Adrenal gland (tissue), 19 donors: Measurements from ENCODE around the gene GEMIN4. TPM values are rescaled to one million over a fixed set of nuclear protein-coding genes. Genes with fewer than 3 reads are reported as not detected.
A peak's percentile ranks its signal among the peaks of the same experiment; 100 is the strongest.

Experiments used
- DNase-seq, 7 donors: peaks; one replicate each; pipeline ENCODE4 v3.0.0-alpha.2; 2019 to 2020
- H3K27ac ChIP-seq, 5 donors: fragments of 200-600 bp; sonication (generic) in 4 of 5; 1 replicate in 3 of 5; 2 replicates in 2 of 5; pipeline versions ENCODE4 v1.5.1 to v1.8.0; 2016 to 2020; ENCODE audit warnings: mild to moderate bottlenecking in 1 of 5
- H3K27me3 ChIP-seq: fragments of 200-600 bp; 2 replicates; pipeline ENCODE4 v1.8.0; 2021
- H3K36me3 ChIP-seq, 2 donors: fragments of 200-600 bp; replicated peaks in 1 of 2; 1 replicate in 1 of 2; 2 replicates in 1 of 2; pipeline versions ENCODE4 v1.5.1 to v1.8.0; 2018 to 2022
- H3K4me1 ChIP-seq, 2 donors: fragments of 200-600 bp; replicated peaks in 1 of 2; 1 replicate in 1 of 2; 2 replicates in 1 of 2; pipeline versions ENCODE4 v1.5.1 to v1.8.0; 2018 to 2021
- H3K4me3 ChIP-seq, 4 donors: fragments of 200-600 bp; sonication (generic) in 3 of 4; one replicate each; pipeline ENCODE4 v1.5.1; 2016 to 2018
- H3K9me3 ChIP-seq, 3 donors: fragments of 200-600 bp; sonication (generic) in 1 of 3; replicated peaks in 1 of 3; 1 replicate in 2 of 3; 2 replicates in 1 of 3; pipeline versions ENCODE4 v1.5.1 to v1.8.0; 2016 to 2021
- POLR2A ChIP-seq, 2 donors: fragments of 450-650 bp; IDR thresholded peaks; one replicate each; pipeline ENCODE4 v1.6.1; 2017; ENCODE audit warnings: antibody characterized with exemption in 2 of 2, mild to moderate bottlenecking in 2 of 2, moderate library complexity in 1 of 2
- WGBS, 4 donors: extraction: QIAGEN DNeasy Blood & Tissue Kit in 2 of 4; methylation state at CpG; one replicate each; pipeline versions ENCODE4 v1.1.5 to v1.1.7; 2013 to 2017; 5-methylcytosine and 5-hydroxymethylcytosine counted together
- intact Hi-C, 2 donors: fragments of 100-400 bp; cut with DNase I; formaldehyde crosslinking; loops; one replicate each; pipeline versions ENCODE4 v1.14.1 to v1.15.0; 2022 to 2023
- long read RNA-seq, 10 donors: library from polyadenylated mRNA in 3 of 10; unstranded in 2 of 10; stranded (forward) in 1 of 10; transcript quantifications; one replicate each; pipeline ENCODE4 v2.0.0 and lab custom pipeline, GENCODE V29; 2021 to 2026
- polyA plus RNA-seq, 3 donors: library from polyadenylated mRNA; stranded (reverse); fragments of 200-250 nt in 2 of 3; fragments of 350-450 nt in 1 of 3; fragmentation: Illumina TruSeq in 1 of 3; extraction: RNeasy Lipid Tissue Mini Kit (QIAGEN cat#74804) in 1 of 3; gene quantifications; one replicate each; pipeline ENCODE4 v1.2.3, GENCODE V29; 2013 to 2014
- total RNA-seq, 9 donors: library from RNA; depleted of rRNA in 4 of 9; stranded (reverse); fragments of >200 nt in 4 of 9; fragments of 120-200 nt in 1 of 9; fragmentation: NEBNext Ultra II Directional in 1 of 9; extraction: Animal tissue kit (Norgen Biotek cat#: 25700) in 1 of 9; gene quantifications; one replicate each; pipeline versions ENCODE4 v1.1.0 to v1.2.4, GENCODE V29; 2013 to 2023
- TF ChIP-seq, protein P1 (sequence below), 6 experiments: fragments of 450-650 bp in 4 of 6; fragments of 200-600 bp in 2 of 6; sonication (generic) in 1 of 6; IDR thresholded peaks; 1 replicate in 5 of 6; 2 replicates in 1 of 6; pipeline versions ENCODE4 v1.5.1 to v1.8.0; 2016 to 2021; ENCODE audit warnings: antibody characterized with exemption in 6 of 6, mild to moderate bottlenecking in 2 of 6, moderate library complexity in 1 of 6
- donor health status: healthy with polysubstance abuse.
- donor health status: Bipolar disorder and iron deficiency.
- donor health status: DM: yes; HTN: yes; CAD: no.
- donor health status: DM: no; HTN: no; CAD: no.
- donor health status: DM: no; HTN: no; CAD: no.
- donor health status: DM: yes; HTN: yes; CAD: no.

GEMIN4 gene
- total RNA-seq (10 to 100 TPM in 8 of 9 donors, 1 to 10 TPM in 1; 9.0 to 22.8 (median 14.7) TPM), polyA plus RNA-seq (10 to 100 TPM in 1 of 3 donors, 1 to 10 TPM in 2; 5.3 to 11.9 (median 8.4) TPM)
- long read RNA-seq, donor 1, full-length matches to known transcripts = 10 of 10 reads
- long read RNA-seq, donor 1, partial matches to known transcripts = 0 of 10 reads
- long read RNA-seq, donor 1, other reads (novel, unspliced or antisense) = 0 of 10 reads
- long read RNA-seq, donor 2, full-length matches to known transcripts = 10 of 10 reads
- long read RNA-seq, donor 2, partial matches to known transcripts = 0 of 10 reads
- long read RNA-seq, donor 2, other reads (novel, unspliced or antisense) = 0 of 10 reads
- long read RNA-seq, donor 3, full-length matches to known transcripts = 2 of 2 reads
- long read RNA-seq, donor 3, partial matches to known transcripts = 0 of 2 reads
- long read RNA-seq, donor 3, other reads (novel, unspliced or antisense) = 0 of 2 reads
- long read RNA-seq, donor 4, full-length matches to known transcripts = 5 of 5 reads
- long read RNA-seq, donor 4, partial matches to known transcripts = 0 of 5 reads
- long read RNA-seq, donor 4, other reads (novel, unspliced or antisense) = 0 of 5 reads
- long read RNA-seq, donor 5, full-length matches to known transcripts = 48 of 55 reads
- long read RNA-seq, donor 5, partial matches to known transcripts = 0 of 55 reads
- long read RNA-seq, donor 5, other reads (novel, unspliced or antisense) = 7 of 55 reads
- long read RNA-seq, donor 6, full-length matches to known transcripts = 1 of 1 reads
- long read RNA-seq, donor 6, partial matches to known transcripts = 0 of 1 reads
- long read RNA-seq, donor 6, other reads (novel, unspliced or antisense) = 0 of 1 reads
- long read RNA-seq, donor 7, full-length matches to known transcripts = 1 of 1 reads
- long read RNA-seq, donor 7, partial matches to known transcripts = 0 of 1 reads
- long read RNA-seq, donor 7, other reads (novel, unspliced or antisense) = 0 of 1 reads
- long read RNA-seq, donor 8, full-length matches to known transcripts = 15 of 15 reads
- long read RNA-seq, donor 8, partial matches to known transcripts = 0 of 15 reads
- long read RNA-seq, donor 8, other reads (novel, unspliced or antisense) = 0 of 15 reads
- long read RNA-seq, donor 9, full-length matches to known transcripts = 9 of 9 reads
- long read RNA-seq, donor 9, partial matches to known transcripts = 0 of 9 reads
- long read RNA-seq, donor 9, other reads (novel, unspliced or antisense) = 0 of 9 reads
- long read RNA-seq, donor 10, full-length matches to known transcripts = 4 of 4 reads
- long read RNA-seq, donor 10, partial matches to known transcripts = 0 of 4 reads
- long read RNA-seq, donor 10, other reads (novel, unspliced or antisense) = 0 of 4 reads

DNA sequence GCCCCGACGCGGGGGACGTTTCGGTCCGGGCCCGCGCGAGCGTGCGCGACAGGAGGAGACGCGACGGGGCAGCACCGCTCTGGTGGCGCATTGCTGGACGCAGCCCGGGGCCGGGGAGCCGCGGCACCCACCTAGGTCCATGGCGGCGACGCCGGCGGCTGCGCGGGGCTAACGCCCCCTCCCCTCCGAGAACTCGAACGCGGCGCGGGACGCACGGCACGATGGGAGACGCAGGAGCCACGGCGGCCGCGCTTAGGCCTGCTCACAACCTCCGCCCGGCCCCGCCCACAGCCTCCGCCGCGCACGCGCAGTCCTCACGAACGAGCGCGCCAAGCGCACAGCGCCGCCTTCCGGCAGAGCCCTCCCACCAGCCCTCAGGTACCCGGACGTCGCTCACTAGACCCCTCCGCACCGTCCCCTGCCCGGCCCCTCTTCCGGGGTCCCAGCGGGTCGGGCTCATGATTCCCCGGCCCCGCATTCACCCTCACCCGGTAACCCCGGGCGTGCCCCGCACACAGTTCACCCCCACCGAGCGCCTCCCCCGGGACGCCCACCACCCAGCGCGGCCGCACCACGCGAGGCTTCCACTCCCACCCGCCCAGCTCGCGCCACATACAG is at the start of gene GEMIN4:
GEMIN4 (minus strand) TSS at position 263 of the 618 bp plus-strand sequence; CDS start at position 141, 122 bp downstream.
- 0 to 1% methylated on average over 73 to 86 of the region's 87 CpGs; no CpG with 5 or more reads in 2 of the 4 donors for WGBS, 4 donors
- DNase-seq = peak; percentile 88 to 95 (median 92)
- Histone ChIP-seq H3K4me3 (peak within 1 kb of the TSS in 3 of 4 donors; percentile 42 to 87 (median 49)), H3K27me3 (no peaks in the 10 kb centered on the region), H3K9me3 (no peaks in the 10 kb centered on the region), H3K36me3 (peaks cover 0 to 10% of the 10 kb centered on the region in 2 donors), H3K27ac (peak within 1 kb of the TSS in 3 of 5 donors; percentile 23 to 84 (median 70)), H3K4me1 (peaks cover 8 to 10% of the 10 kb centered on the region in 2 donors)
- peak; percentile 2 to 61 for TF ChIP-seq POLR2A (IDR thresholded peaks at IDR 0.05)
- TF ChIP-seq, protein P1, sequence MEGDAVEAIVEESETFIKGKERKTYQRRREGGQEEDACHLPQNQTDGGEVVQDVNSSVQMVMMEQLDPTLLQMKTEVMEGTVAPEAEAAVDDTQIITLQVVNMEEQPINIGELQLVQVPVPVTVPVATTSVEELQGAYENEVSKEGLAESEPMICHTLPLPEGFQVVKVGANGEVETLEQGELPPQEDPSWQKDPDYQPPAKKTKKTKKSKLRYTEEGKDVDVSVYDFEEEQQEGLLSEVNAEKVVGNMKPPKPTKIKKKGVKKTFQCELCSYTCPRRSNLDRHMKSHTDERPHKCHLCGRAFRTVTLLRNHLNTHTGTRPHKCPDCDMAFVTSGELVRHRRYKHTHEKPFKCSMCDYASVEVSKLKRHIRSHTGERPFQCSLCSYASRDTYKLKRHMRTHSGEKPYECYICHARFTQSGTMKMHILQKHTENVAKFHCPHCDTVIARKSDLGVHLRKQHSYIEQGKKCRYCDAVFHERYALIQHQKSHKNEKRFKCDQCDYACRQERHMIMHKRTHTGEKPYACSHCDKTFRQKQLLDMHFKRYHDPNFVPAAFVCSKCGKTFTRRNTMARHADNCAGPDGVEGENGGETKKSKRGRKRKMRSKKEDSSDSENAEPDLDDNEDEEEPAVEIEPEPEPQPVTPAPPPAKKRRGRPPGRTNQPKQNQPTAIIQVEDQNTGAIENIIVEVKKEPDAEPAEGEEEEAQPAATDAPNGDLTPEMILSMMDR (IDR thresholded peaks at IDR 0.05) = peak; percentile 63 to 95 (median 90)
- intact Hi-C loops = no loop called here

DNA sequence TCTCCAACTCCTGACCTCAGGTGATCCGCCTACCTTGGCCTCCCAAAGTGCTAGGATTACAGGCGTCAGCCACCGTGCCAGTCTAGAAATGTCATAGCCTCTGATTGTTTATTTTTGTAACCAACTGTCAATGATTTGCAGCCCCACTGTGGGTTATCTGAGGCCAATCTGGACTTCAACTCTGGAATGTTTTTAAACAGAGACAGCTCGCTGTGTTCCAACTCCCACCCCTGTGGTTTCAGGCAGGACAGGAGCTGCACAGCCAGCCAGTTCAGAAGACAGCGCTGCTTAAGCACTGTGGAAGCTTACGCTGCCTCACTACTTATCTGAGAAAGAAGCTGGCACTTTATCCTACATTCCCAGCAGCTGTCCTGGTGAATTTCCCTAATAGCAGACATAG is 49.6 kb upstream of the GEMIN4 start:
- no peaks in the 10 kb centered on the region for H3K36me3 ChIP-seq
- intact Hi-C loops = no loop called here
- H3K4me3 ChIP-seq = no peak overlapping the region
- no peaks in the 10 kb centered on the region for H3K27me3 ChIP-seq
- WGBS, 4 donors = 86 to 90% (median 88%) methylated on average over 5 to 6 of the region's 6 CpGs
- H3K27ac ChIP-seq = no peak overlapping the region
- H3K9me3 ChIP-seq = no peaks in the 10 kb centered on the region
- DNase-seq = no peak
- TF ChIP-seq, protein P1 (IDR thresholded peaks at IDR 0.05) = no peak
- TF ChIP-seq POLR2A (IDR thresholded peaks at IDR 0.05) = no peak
- no peaks in the 10 kb centered on the region for H3K4me1 ChIP-seq

DNA sequence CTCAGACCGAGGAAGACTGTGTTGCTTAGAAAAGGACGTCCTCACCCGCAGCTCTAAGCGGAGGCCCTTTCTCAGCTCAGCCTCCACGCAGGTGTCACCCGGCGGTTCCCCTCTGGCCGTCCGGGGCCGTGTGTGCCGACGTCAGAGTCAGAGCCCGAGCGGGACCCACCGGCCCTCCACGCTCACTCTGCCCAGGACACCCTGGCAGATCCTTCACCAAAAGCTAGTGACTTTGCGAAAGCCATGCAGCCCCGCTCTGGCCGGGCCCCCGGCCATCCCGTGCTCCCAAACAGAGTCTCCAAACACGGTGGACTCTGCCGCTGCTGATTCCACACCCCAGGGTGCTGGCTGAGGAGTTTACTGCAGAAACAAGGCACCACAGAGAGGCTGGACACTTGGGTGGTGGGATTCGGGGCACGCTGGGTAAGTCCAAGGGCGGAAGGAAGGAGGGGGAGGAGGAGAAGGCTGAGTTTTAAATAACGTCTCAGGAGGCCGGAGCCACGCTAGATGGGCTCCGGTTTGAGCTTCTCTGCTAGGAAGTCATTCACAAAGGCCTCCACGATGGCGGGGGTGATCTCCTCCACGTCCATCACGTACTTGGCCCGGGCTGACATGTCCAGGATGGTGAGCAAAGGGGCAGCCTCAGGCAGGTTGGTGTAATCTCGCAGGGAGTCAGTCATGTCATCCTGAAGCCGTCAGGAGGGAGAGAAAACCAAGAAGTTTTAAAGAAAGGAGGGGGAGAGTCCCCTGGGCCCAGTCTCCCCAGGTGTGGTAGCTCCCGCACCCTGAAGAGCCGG is 48.6 kb upstream of the GEMIN4 start:
- no peak for TF ChIP-seq POLR2A (IDR thresholded peaks at IDR 0.05)
- TF ChIP-seq, protein P1 (IDR thresholded peaks at IDR 0.05) = no peak
- Histone ChIP-seq H3K4me3 (no peak overlapping the region), H3K4me1 (no peaks in the 10 kb centered on the region), H3K36me3 (no peaks in the 10 kb centered on the region), H3K27ac (no peak overlapping the region), H3K9me3 (no peaks in the 10 kb centered on the region), H3K27me3 (no peaks in the 10 kb centered on the region)
- 82 to 92% (median 90%) methylated on average over 20 to 39 of the region's 39 CpGs for WGBS, 4 donors
- intact Hi-C loops = no loop called here
- DNase-seq = no peak
